Thyroid gland (tissue), 4 donors: ENCODE measurements around the gene HRH1. TPM values are rescaled to one million over a fixed set of nuclear protein-coding genes. Genes with fewer than 3 reads are reported as not detected.

Experiments
- DNase-seq, 2 donors: peaks; one replicate each; pipeline ENCODE4 v3.0.0-alpha.2; 2019
- H3K27ac ChIP-seq, 3 donors: fragments of 200-600 bp; sonication (generic); 1 replicate in 2 of 3; 2 replicates in 1 of 3; pipeline ENCODE4 v1.5.1; 2016 to 2019; ENCODE audit warnings: mild to moderate bottlenecking in 1 of 3, moderate library complexity in 1 of 3
- H3K27me3 ChIP-seq: fragments of 200-600 bp; sonication (generic); one replicate; pipeline ENCODE4 v1.5.1; 2019
- H3K36me3 ChIP-seq, 2 donors: fragments of 200-600 bp; sonication (generic); one replicate each; pipeline ENCODE4 v1.5.1; 2016 to 2019
- H3K4me1 ChIP-seq, 2 donors: fragments of 200-600 bp; sonication (generic); one replicate each; pipeline ENCODE4 v1.5.1; 2017 to 2019
- H3K4me3 ChIP-seq, 3 donors: fragments of 200-600 bp; sonication (generic); replicated peaks in 1 of 3; 1 replicate in 2 of 3; 2 replicates in 1 of 3; pipeline ENCODE4 v1.5.1; 2016; ENCODE audit warnings: mild to moderate bottlenecking in 1 of 3
- H3K9me3 ChIP-seq: fragments of 200-600 bp; sonication (generic); one replicate; pipeline ENCODE4 v1.5.1; 2017
- POLR2A ChIP-seq, 2 donors: fragments of 450-650 bp; IDR thresholded peaks; one replicate each; pipeline ENCODE4 v1.6.1; 2017; ENCODE audit warnings: antibody characterized with exemption in 2 of 2, mild to moderate bottlenecking in 2 of 2, moderate library complexity in 1 of 2
- WGBS, 2 donors: methylation state at CpG; one replicate each; pipeline ENCODE4 v1.1.5; 2017; 5-methylcytosine and 5-hydroxymethylcytosine counted together
- intact Hi-C: fragments of 100-400 bp; cut with DNase I; formaldehyde crosslinking; loops from one replicate; pipeline ENCODE4 v1.15.1; 2023
- total RNA-seq, 4 donors: library from RNA; depleted of rRNA; stranded (reverse); fragments of >200 nt; gene quantifications; one replicate each; pipeline ENCODE4 v1.2.3, GENCODE V29; 2016
- TF ChIP-seq, protein P1 (sequence below), 6 experiments: fragments of 200-600 bp in 3 of 6; fragments of 450-650 bp in 3 of 6; sonication (generic) in 3 of 6; IDR thresholded peaks; one replicate each; pipeline ENCODE4 v1.5.1; 2016 to 2019; ENCODE audit warnings: antibody characterized with exemption in 6 of 6, mild to moderate bottlenecking in 2 of 6, inconsistent platforms in 1 of 6, moderate library complexity in 1 of 6

The HRH1 gene
- total RNA-seq, 4 donors from 2014 or later = 1.9 to 2.6 (median 2.4) TPM; not detected in 1

DNA sequence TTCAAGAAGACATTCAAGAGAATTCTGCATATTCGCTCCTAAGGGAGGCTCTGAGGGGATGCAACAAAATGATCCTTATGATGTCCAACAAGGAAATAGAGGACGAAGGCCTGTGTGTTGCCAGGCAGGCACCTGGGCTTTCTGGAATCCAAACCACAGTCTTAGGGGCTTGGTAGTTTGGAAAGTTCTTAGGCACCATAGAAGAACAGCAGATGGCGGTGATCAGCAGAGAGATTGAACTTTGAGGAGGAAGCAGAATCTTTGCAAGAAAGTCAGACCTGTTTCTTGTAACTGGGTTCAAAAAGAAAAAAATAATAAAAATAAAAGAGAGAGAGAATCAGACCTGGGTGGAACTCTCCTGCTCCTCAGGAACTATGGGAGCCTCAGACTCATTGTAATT, 106.2 kb downstream of the HRH1 start:
- Histone ChIP-seq H3K27ac (no peak overlapping the region), H3K4me3 (no peak overlapping the region), H3K4me1 (no peaks in the 10 kb centered on the region), H3K9me3 (no peaks in the 10 kb centered on the region), H3K27me3 (no peaks in the 10 kb centered on the region), H3K36me3 (no peaks in the 10 kb centered on the region)
- WGBS, 2 donors = 91 to 96% methylated on average over 3 of the region's 3 CpGs
- no peak for TF ChIP-seq POLR2A (IDR thresholded peaks at IDR 0.05)
- TF ChIP-seq, protein P1, sequence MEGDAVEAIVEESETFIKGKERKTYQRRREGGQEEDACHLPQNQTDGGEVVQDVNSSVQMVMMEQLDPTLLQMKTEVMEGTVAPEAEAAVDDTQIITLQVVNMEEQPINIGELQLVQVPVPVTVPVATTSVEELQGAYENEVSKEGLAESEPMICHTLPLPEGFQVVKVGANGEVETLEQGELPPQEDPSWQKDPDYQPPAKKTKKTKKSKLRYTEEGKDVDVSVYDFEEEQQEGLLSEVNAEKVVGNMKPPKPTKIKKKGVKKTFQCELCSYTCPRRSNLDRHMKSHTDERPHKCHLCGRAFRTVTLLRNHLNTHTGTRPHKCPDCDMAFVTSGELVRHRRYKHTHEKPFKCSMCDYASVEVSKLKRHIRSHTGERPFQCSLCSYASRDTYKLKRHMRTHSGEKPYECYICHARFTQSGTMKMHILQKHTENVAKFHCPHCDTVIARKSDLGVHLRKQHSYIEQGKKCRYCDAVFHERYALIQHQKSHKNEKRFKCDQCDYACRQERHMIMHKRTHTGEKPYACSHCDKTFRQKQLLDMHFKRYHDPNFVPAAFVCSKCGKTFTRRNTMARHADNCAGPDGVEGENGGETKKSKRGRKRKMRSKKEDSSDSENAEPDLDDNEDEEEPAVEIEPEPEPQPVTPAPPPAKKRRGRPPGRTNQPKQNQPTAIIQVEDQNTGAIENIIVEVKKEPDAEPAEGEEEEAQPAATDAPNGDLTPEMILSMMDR (IDR thresholded peaks at IDR 0.05) = no peak
- no peak for DNase-seq
- intact Hi-C loops = no loop called here

DNA sequence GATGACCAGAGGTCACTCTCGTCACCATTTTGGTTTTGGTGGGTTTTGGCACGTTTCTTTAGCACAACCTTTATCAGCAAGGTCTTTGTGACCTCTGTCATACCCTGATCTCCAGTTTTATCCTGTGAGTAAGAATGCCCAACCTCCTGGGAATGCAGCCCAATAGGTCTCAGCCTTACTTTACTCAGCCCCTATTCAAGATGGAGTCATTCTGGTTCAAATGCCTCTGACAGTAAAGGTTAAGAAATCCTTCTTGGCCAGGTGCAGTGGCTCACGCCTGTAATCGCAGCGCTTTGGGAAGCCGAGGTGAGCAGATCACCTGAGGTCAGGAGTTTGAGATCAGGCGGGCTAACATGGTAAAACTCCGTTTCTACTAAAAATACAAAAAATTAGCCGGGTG, 114.7 kb downstream of the HRH1 start:
- no peaks in the 10 kb centered on the region for H3K27me3 ChIP-seq
- 82 to 84% methylated on average over 9 of the region's 9 CpGs for WGBS, 2 donors
- H3K4me1 ChIP-seq = peaks cover 0 to 10% of the 10 kb centered on the region in 2 donors
- H3K9me3 ChIP-seq = no peaks in the 10 kb centered on the region
- intact Hi-C loops = no loop called here
- no peaks in the 10 kb centered on the region for H3K36me3 ChIP-seq
- H3K4me3 ChIP-seq = no peak overlapping the region
- no peak for DNase-seq
- no peak overlapping the region for H3K27ac ChIP-seq
- TF ChIP-seq POLR2A (IDR thresholded peaks at IDR 0.05) = no peak
- TF ChIP-seq, protein P1 (IDR thresholded peaks at IDR 0.05) = no peak

DNA sequence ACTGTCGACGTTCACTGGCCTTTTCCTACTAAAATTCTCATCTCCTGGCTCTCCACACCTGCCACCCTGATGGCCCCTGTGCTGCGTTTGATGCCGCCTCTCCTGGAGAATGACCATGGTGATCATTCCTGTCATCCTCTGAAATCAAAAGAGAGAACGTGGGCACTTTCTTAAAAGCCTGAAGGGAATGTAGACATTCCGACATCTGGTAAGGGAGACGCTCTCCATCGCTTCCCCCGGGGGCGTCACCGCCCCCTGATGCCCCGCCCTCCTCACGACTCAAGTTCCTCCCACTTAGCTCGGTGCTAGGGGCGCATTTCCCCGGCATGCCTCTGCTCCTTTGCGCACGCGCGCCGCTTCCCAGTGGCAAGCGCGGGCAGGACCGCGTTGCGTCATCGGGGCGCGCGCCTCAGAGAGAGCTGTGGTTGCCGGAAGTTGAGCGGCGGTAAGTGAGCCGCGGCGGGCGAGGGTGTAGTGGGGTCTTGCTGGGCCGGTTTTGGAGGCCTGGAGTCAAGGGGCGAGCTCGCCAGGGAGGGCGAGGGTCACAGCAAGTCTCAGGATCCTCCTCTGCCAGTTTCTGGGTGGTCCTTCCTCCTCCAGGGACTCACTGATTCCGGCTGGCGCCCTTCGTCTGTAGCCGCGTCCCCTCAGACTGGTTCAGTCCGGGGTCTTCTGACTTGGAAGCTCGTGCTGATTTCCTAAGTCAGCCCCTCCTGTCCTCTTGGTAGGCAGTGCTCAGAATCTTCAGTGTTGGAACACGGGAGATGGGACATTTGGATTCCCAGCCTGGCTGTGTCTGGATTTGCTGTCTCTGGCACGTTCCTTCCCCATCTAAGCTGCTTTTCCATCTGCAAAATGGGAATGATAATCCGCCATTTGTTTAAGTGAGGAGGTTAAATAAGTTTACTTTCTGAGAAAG, 118.0 kb downstream of the HRH1 start, which contains the start of gene ATG7:
Gene ATG7, plus strand, starts transcription at position 412 of the 919 bp plus-strand sequence. CDS start 26,299 bp downstream, outside the sequence.
- no peaks in the 10 kb centered on the region for H3K9me3 ChIP-seq
- intact Hi-C loops = no loop called here
- H3K36me3 ChIP-seq = no peaks in the 10 kb centered on the region
- peak within 1 kb of the TSS; percentile 14 to 81 (median 59) for H3K27ac ChIP-seq
- peak within 1 kb of the TSS; percentile 31 to 91 (median 85) for H3K4me3 ChIP-seq
- peak; percentile 97 to 98 for DNase-seq
- H3K27me3 ChIP-seq = no peaks in the 10 kb centered on the region
- TF ChIP-seq, protein P1 (IDR thresholded peaks at IDR 0.05) = peak in 1 of 6 experiments; percentile 30
- TF ChIP-seq POLR2A (IDR thresholded peaks at IDR 0.05) = peak in 1 of 2 donors; percentile 81
- peaks cover 0 to 10% of the 10 kb centered on the region in 2 donors for H3K4me1 ChIP-seq
- 2 to 3% methylated on average over 22 to 27 of the region's 51 CpGs for WGBS, 2 donors

DNA sequence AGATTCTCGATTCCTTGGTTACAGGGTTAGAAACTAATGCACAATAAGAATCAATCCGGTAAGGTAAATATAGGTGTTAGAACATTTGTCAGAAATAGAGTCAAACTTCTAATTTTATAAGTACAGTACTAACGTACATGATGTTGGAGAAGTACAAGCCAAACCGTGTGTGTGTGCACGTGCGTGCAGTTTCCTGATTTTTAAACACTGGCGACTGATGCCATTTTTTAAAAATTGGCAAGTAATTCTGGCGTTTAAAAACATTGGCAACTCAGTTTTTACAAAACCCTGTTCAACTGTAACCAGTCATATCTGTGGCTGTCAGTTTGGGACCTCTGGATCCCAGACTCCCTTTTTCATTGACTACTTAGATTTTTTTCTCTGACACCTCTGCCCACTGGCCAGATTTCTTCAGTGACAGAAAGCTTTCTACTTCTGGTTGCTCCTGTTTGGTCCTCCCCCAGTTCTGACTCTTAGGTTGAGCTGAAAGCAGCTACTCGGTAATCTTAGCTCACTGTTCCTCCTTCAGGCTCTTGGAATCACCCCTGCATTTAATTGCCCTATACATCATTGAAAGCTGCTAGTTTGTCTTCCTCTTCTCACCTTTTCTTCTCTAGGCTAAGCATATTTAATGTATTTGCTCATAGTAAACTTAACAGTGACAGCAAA, 118.7 kb downstream of the HRH1 start:
- 2 to 3% methylated on average over 9 of the region's 9 CpGs for WGBS, 2 donors
- TF ChIP-seq, protein P1 (IDR thresholded peaks at IDR 0.05) = no peak
- Histone ChIP-seq H3K4me3 (peak overlapping the region; percentile 31 to 91 (median 85)), H3K4me1 (peaks cover 0 to 10% of the 10 kb centered on the region in 2 donors), H3K27ac (peak overlapping the region in 2 of 3 donors; percentile 59 to 81), H3K36me3 (no peaks in the 10 kb centered on the region), H3K27me3 (no peaks in the 10 kb centered on the region), H3K9me3 (no peaks in the 10 kb centered on the region)
- no peak for DNase-seq
- intact Hi-C loops = no loop called here
